H1 (cell line): Measurements from ENCODE around the gene ANKRD11. TPM values are rescaled to one million over a fixed set of nuclear protein-coding genes. Genes with fewer than 3 reads are reported as not detected.

Experiments used
- CTCF ChIA-PET: fragments of 300-600 bp; sonication (Branson Sonifier 250); formaldehyde crosslinking; loops from one replicate; lab custom pipeline; 2021; ENCODE audit not compliant: partially characterized antibody; lab: Charles Lee
- POLR2A ChIA-PET: fragments of 300-600 bp; sonication (Branson Sonifier 250); formaldehyde crosslinking; loops from one replicate; lab custom pipeline; 2021; ENCODE audit warnings: inconsistent platforms; ENCODE audit not compliant: partially characterized antibody; lab: Charles Lee
- DNase-seq, 2 experiments: peaks; one replicate each; pipeline versions ENCODE4 v3.0.0 to v3.0.0-alpha.2; 2010 to 2022; ENCODE audit warnings: low spot score in 2 of 2, low read depth in 1 of 2, mixed read lengths in 1 of 2
- FAIRE-seq: peaks from 2 replicates; lab custom pipeline; 2011; peaks lifted over from hg19 to GRCh38; lab: Jason Lieb, UNC
- H2AFZ ChIP-seq: 2 replicates; pipeline ENCODE4 v1.8.1; 2012; ENCODE audit warnings: low read length, inconsistent platforms
- H2AK5ac ChIP-seq: 2 replicates; pipeline ENCODE4 v1.6.1; 2013; ENCODE audit warnings: low read depth, low read length
- H2BK120ac ChIP-seq: replicated peaks from 2 replicates; pipeline ENCODE3; 2013; ENCODE audit warnings: low read depth, low read length, inconsistent platforms
- H2BK12ac ChIP-seq: 2 replicates; pipeline ENCODE4 v1.6.1; 2013; ENCODE audit warnings: low read depth, low read length
- H2BK15ac ChIP-seq: 2 replicates; pipeline ENCODE4 v1.6.1; 2013; ENCODE audit warnings: low read length
- H2BK20ac ChIP-seq: 2 replicates; pipeline ENCODE4 v1.6.1; 2013; ENCODE audit warnings: low read length
- H2BK5ac ChIP-seq: 2 replicates; pipeline ENCODE4 v1.6.1; 2013; ENCODE audit warnings: low read depth, low read length
- H3K14ac ChIP-seq: 2 replicates; pipeline ENCODE4 v1.6.1; 2013; ENCODE audit warnings: inconsistent platforms; ENCODE audit not compliant: insufficient read length
- H3K18ac ChIP-seq: 2 replicates; pipeline ENCODE4 v1.6.1; 2013; ENCODE audit warnings: low read length; ENCODE audit errors: extremely low read depth
- H3K23ac ChIP-seq: 2 replicates; pipeline ENCODE4 v1.6.1; 2013; ENCODE audit warnings: inconsistent platforms; ENCODE audit not compliant: insufficient read length
- H3K23me2 ChIP-seq: 2 replicates; pipeline ENCODE4 v1.6.1; 2013; ENCODE audit warnings: low read depth, low read length
- H3K27ac ChIP-seq: 2 replicates; pipeline ENCODE4 v1.6.1; 2011; ENCODE audit warnings: low read depth, low read length, inconsistent platforms
- H3K27me3 ChIP-seq, 4 experiments: replicated peaks in 1 of 4; 1 replicate in 1 of 4; 2 replicates in 3 of 4; pipeline versions ENCODE4 v1.6.1 to v1.8.1; 2011 to 2013; ENCODE audit warnings: low read length in 3 of 4, mild to moderate bottlenecking in 3 of 4, inconsistent platforms in 2 of 4, mixed read lengths in 2 of 4, moderate library complexity in 1 of 4; ENCODE audit not compliant: control insufficient read depth in 3 of 4, insufficient read depth in 3 of 4; ENCODE audit errors: extremely low read depth in 1 of 4
- H3K36me3 ChIP-seq, 4 experiments: 2 replicates each; pipeline versions ENCODE4 v1.6.1 to v1.8.1; 2011 to 2013; ENCODE audit warnings: mild to moderate bottlenecking in 4 of 4, low read length in 3 of 4, moderate library complexity in 2 of 4, control low read depth in 1 of 4, inconsistent platforms in 1 of 4; ENCODE audit not compliant: insufficient read depth in 4 of 4, control insufficient read depth in 2 of 4
- H3K4ac ChIP-seq: replicated peaks from 2 replicates; pipeline ENCODE3; 2013; ENCODE audit warnings: low read length, low read depth, mixed read lengths, inconsistent platforms; ENCODE audit not compliant: insufficient read length
- H3K4me1 ChIP-seq, 4 experiments: replicated peaks in 1 of 4; 1 replicate in 1 of 4; 2 replicates in 3 of 4; pipeline versions ENCODE4 v1.6.1 to v1.8.1; 2011 to 2013; ENCODE audit warnings: low read length in 3 of 4, inconsistent platforms in 2 of 4, mixed read lengths in 1 of 4; ENCODE audit not compliant: insufficient read depth in 4 of 4, control insufficient read depth in 3 of 4
- H3K4me2 ChIP-seq, 2 experiments: 2 replicates each; pipeline versions ENCODE4 v1.6.1 to v1.8.1; 2011 to 2013; ENCODE audit warnings: low read depth in 2 of 2, low read length in 2 of 2, control low read depth in 1 of 2, inconsistent platforms in 1 of 2, mild to moderate bottlenecking in 1 of 2; ENCODE audit not compliant: insufficient read depth in 1 of 2
- H3K4me3 ChIP-seq, 4 experiments: fragments of 200-600, 300-600 bp in 1 of 4; sonication (generic), shearing (Covaris generic), sonication (Bioruptor Twin) in 1 of 4; 2 replicates each; pipeline versions ENCODE4 v1.5.1 to v1.8.1; 2011 to 2016; ENCODE audit warnings: low read length in 4 of 4, low read depth in 3 of 4, control low read depth in 2 of 4, inconsistent platforms in 2 of 4, mild to moderate bottlenecking in 2 of 4, mixed read lengths in 1 of 4, moderate library complexity in 1 of 4; ENCODE audit not compliant: insufficient read depth in 2 of 4; ENCODE audit errors: extremely low read depth in 1 of 4
- H3K56ac ChIP-seq: replicated peaks from 2 replicates; pipeline ENCODE3; 2013; ENCODE audit warnings: low read depth, mild to moderate bottlenecking, mixed read lengths, low read length, inconsistent platforms; ENCODE audit not compliant: insufficient read length
- H3K79me1 ChIP-seq: 2 replicates; pipeline ENCODE4 v1.6.1; 2013; ENCODE audit warnings: low read depth, low read length, control low read depth
- H3K79me2 ChIP-seq, 2 experiments: 2 replicates each; pipeline versions ENCODE4 v1.6.1 to v1.8.1; 2012 to 2013; ENCODE audit warnings: low read length in 2 of 2, mild to moderate bottlenecking in 2 of 2, inconsistent platforms in 1 of 2; ENCODE audit not compliant: insufficient read depth in 2 of 2, control insufficient read depth in 1 of 2
- H3K9ac ChIP-seq, 4 experiments: replicated peaks in 1 of 4; 1 replicate in 1 of 4; 2 replicates in 3 of 4; pipeline versions ENCODE4 v1.6.1 to v1.8.1; 2011 to 2013; ENCODE audit warnings: low read depth in 3 of 4, low read length in 3 of 4, control low read depth in 2 of 4, mild to moderate bottlenecking in 2 of 4, moderate library complexity in 2 of 4, inconsistent platforms in 1 of 4; ENCODE audit errors: extremely low read depth in 1 of 4
- H3K9me3 ChIP-seq, 2 experiments: 2 replicates each; pipeline versions ENCODE4 v1.6.1 to v1.8.1; 2012 to 2013; ENCODE audit warnings: mild to moderate bottlenecking in 2 of 2, moderate library complexity in 2 of 2, control low read depth in 1 of 2, inconsistent platforms in 1 of 2, low read depth in 1 of 2, low read length in 1 of 2, mixed read lengths in 1 of 2; ENCODE audit not compliant: insufficient read depth in 2 of 2
- H4K20me1 ChIP-seq, 2 experiments: replicated peaks in 1 of 2; 2 replicates each; pipeline versions ENCODE3 to v1.8.1; 2011 to 2013; ENCODE audit warnings: inconsistent platforms in 2 of 2, low read length in 2 of 2, mild to moderate bottlenecking in 1 of 2; ENCODE audit not compliant: insufficient read depth in 2 of 2, control insufficient read depth in 1 of 2
- H4K5ac ChIP-seq: 2 replicates; pipeline ENCODE4 v1.6.1; 2013; ENCODE audit warnings: low read length, low read depth, mixed read lengths, inconsistent platforms; ENCODE audit not compliant: insufficient read length
- H4K8ac ChIP-seq: 2 replicates; pipeline ENCODE4 v1.8.0; 2013; ENCODE audit warnings: mild to moderate bottlenecking, moderate library complexity, low read length, inconsistent platforms; ENCODE audit not compliant: insufficient read depth; ENCODE audit errors: extremely low read depth
- H4K91ac ChIP-seq: replicated peaks from 2 replicates; pipeline ENCODE3; 2013; ENCODE audit warnings: low read length, mixed read lengths, inconsistent platforms; ENCODE audit not compliant: insufficient read length
- ASH2L ChIP-seq: fragments of 200-600, 300-600 bp; sonication (generic); IDR thresholded peaks from one replicate; pipeline ENCODE4 v1.7.1; 2017; ENCODE audit warnings: low read length
- BRCA1 ChIP-seq: IDR thresholded peaks from 2 replicates; pipeline ENCODE4 v1.6.1; 2012; ENCODE audit warnings: low read depth, low read length, improper control_type of control experiment
- CEBPB ChIP-seq: IDR thresholded peaks from 2 replicates; pipeline ENCODE4 v1.6.1; 2012; ENCODE audit warnings: low read depth, low read length
- EZH2 ChIP-seq: fragments of 200-600 bp; sonication (generic); IDR thresholded peaks from 2 replicates; pipeline ENCODE4 v1.7.1; 2012; ENCODE audit warnings: low read depth, mild to moderate bottlenecking, moderate library complexity, low read length, inconsistent platforms; ENCODE audit not compliant: severe bottlenecking
- JUND ChIP-seq: IDR thresholded peaks from 2 replicates; pipeline ENCODE4 v1.6.1; 2011; ENCODE audit warnings: mild to moderate bottlenecking, improper control_type of control experiment, low read length
- POLR2AphosphoS5 ChIP-seq: IDR thresholded peaks from 2 replicates; pipeline ENCODE4 v1.6.1; 2011; ENCODE audit warnings: low read depth, low read length
- SIN3A ChIP-seq, 2 experiments: IDR thresholded peaks in 1 of 2; conservative IDR thresholded peaks in 1 of 2; 2 replicates each; pipeline ENCODE4 v1.6.1; 2011 to 2012; ENCODE audit warnings: low read length in 2 of 2, improper control_type of control experiment in 1 of 2, low read depth in 1 of 2, mild to moderate bottlenecking in 1 of 2
- TAF7 ChIP-seq: optimal IDR thresholded peaks from 2 replicates; pipeline ENCODE3; 2011; ENCODE audit warnings: low read depth, mild to moderate bottlenecking, inconsistent platforms, low read length, moderate library complexity, borderline replicate concordance
- ZNF274 ChIP-seq: IDR thresholded peaks from 2 replicates; pipeline ENCODE4 v1.7.0; 2012; ENCODE audit warnings: low read length, borderline replicate concordance; ENCODE audit errors: extremely low read depth
- WGBS, 2 experiments: shearing (Covaris generic) in 1 of 2; methylation state at CpG; one replicate each; pipeline versions ENCODE4 v1.1.6 to v1.1.7; 2013 to 2015; ENCODE audit warnings: low lambda C conversion rate in 2 of 2, mixed read lengths in 2 of 2, inconsistent platforms in 1 of 2, low coverage in 1 of 2, missing lambda C conversion rate in 1 of 2; ENCODE audit not compliant: insufficient replicate concordance in 2 of 2, insufficient coverage in 1 of 2, insufficient read length in 1 of 2; ENCODE audit errors: extremely low coverage in 1 of 2, missing lambda C conversion rate in 1 of 2; 5-methylcytosine and 5-hydroxymethylcytosine counted together
- polyA plus RNA-seq, 7 experiments: library from polyadenylated mRNA; depleted of rRNA in 3 of 7; stranded (reverse) in 5 of 7; unstranded in 2 of 7; fragments of >200 nt in 5 of 7; fragments of 200-250 nt in 2 of 7; gene quantifications; 1 replicate in 5 of 7; 2 replicates in 1 of 7; 4 replicates in 1 of 7; pipeline versions ENCODE4 v1.2.1 to v1.2.3, GENCODE V29; 2011 to 2013; ENCODE audit warnings: missing spikeins in 2 of 7, mixed read lengths in 2 of 7
- total RNA-seq: library from RNA; stranded (reverse); fragmentation: NEBNext Ultra II Directional; extraction: Animal tissue kit (Norgen Biotek cat#: 25700); gene quantifications from 2 replicates; pipeline ENCODE4 v1.2.1, GENCODE V29; 2021

ANKRD11 gene
- total and polyA plus RNA-seq, 2 of the 8 experiments (the other 6 are each of a cell fraction or from before 2014, with no cell fraction given), result 46.5 to 142 TPM

GRCh38 chr16:89448656-89449055 lies 41.7 kb downstream of the ANKRD11 start:
- H3K56ac ChIP-seq, result no peak overlapping the region
- no peaks in the 10 kb centered on the region for H3K23me2 ChIP-seq
- H3K79me2 ChIP-seq, result peaks cover 72 to 100% of the 10 kb centered on the region in 2 experiments
- no peak overlapping the region for H3K18ac ChIP-seq
- TF ChIP-seq ZNF274 (no peak), SIN3A (conservative IDR thresholded peaks at IDR 0.05 in 1 of 2, IDR thresholded peaks at IDR 0.05 in 1 of 2; ENCODE audit: low read depth in 1 of 2, low read length in 2 of 2) (no peak), CEBPB (no peak), TAF7 (no peak), JUND (no peak), BRCA1 (no peak), EZH2 (no peak), POLR2AphosphoS5 (no peak), ASH2L (no peak)
- no peak overlapping the region for H2BK5ac ChIP-seq
- H2BK15ac ChIP-seq, result no peak overlapping the region
- FAIRE-seq, result no peak
- no peak overlapping the region for H3K4me2 ChIP-seq
- no peak overlapping the region for H2BK120ac ChIP-seq
- no peak for DNase-seq
- 93% methylated on average over 10 of the region's 10 CpGs; no CpG with 5 or more reads in 1 of the 2 experiments for WGBS, 2 experiments
- H3K27ac ChIP-seq, result no peak overlapping the region
- peaks cover 26% of the 10 kb centered on the region for H3K79me1 ChIP-seq
- H3K27me3 ChIP-seq, result no peaks in the 10 kb centered on the region
- H4K91ac ChIP-seq, result no peak overlapping the region
- H2AK5ac ChIP-seq, result no peak overlapping the region
- no peak overlapping the region for H4K8ac ChIP-seq
- H3K36me3 ChIP-seq, result no peaks in the 10 kb centered on the region
- H3K4me1 ChIP-seq, result peaks cover 3 to 18% (median 9%) of the 10 kb centered on the region in 4 experiments; a peak in 6 of 7 replicates
- no peak overlapping the region for H3K4ac ChIP-seq
- peaks cover 46 to 63% of the 10 kb centered on the region in 2 experiments for H4K20me1 ChIP-seq
- no peak overlapping the region for H2BK12ac ChIP-seq
- H3K14ac ChIP-seq, result no peak overlapping the region
- H3K9ac ChIP-seq, result no peak overlapping the region; a peak in 1 of 7 replicates
- CTCF ChIA-PET, result interaction anchor here (0.6 to 1.5 kb wide), 2 partner anchors 22 to 323 kb away, joined by 3 to 4 read pairs; no protein-coding TSS in a partner anchor
- no peaks in the 10 kb centered on the region for H3K9me3 ChIP-seq
- no peak overlapping the region for H3K23ac ChIP-seq
- no peak overlapping the region for H3K4me3 ChIP-seq
- H4K5ac ChIP-seq, result no peak overlapping the region
- POLR2A ChIA-PET, result interaction anchor here (1.1 to 1.7 kb wide), 4 partner anchors 13 to 40 kb away, joined by 3 to 5 read pairs (median 4); no protein-coding TSS in a partner anchor
- no peak overlapping the region for H2AFZ ChIP-seq
- H2BK20ac ChIP-seq, result no peak overlapping the region
